Uterus (tissue), 4 donors: ENCODE measurements around the gene CPEB3. TPM values are rescaled to one million over a fixed set of nuclear protein-coding genes. Genes with fewer than 3 reads are reported as not detected.
A peak's percentile ranks its signal among the peaks of the same experiment; 100 is the strongest.

Experiments used
- DNase-seq, 2 donors: peaks; one replicate each; pipeline ENCODE4 v3.0.0-alpha.2; 2019 to 2020
- H3K27ac ChIP-seq, 2 donors: fragments of 200-600 bp; sonication (generic); 1 replicate in 1 of 2; 2 replicates in 1 of 2; pipeline ENCODE4 v1.5.1; 2016 to 2018
- H3K27me3 ChIP-seq, 2 donors: fragments of 200-600 bp; sonication (generic); one replicate each; pipeline ENCODE4 v1.5.1; 2018 to 2019; ENCODE audit warnings: control low read depth in 1 of 2
- H3K36me3 ChIP-seq, 2 donors: fragments of 200-600 bp; sonication (generic); one replicate each; pipeline ENCODE4 v1.5.1; 2019; ENCODE audit warnings: control low read depth in 1 of 2
- H3K4me1 ChIP-seq, 2 donors: fragments of 200-600 bp; sonication (generic); one replicate each; pipeline ENCODE4 v1.5.1; 2018 to 2019; ENCODE audit warnings: control low read depth in 1 of 2
- H3K4me3 ChIP-seq, 2 donors: fragments of 200-600 bp; sonication (generic); 1 replicate in 1 of 2; 2 replicates in 1 of 2; pipeline ENCODE4 v1.5.1; 2018 to 2019; ENCODE audit warnings: mild to moderate bottlenecking in 1 of 2
- H3K9me3 ChIP-seq, 2 donors: fragments of 200-600 bp; sonication (generic); one replicate each; pipeline ENCODE4 v1.5.1; 2019; ENCODE audit warnings: control low read depth in 1 of 2
- CTCF ChIP-seq, 4 experiments: fragments of 200-600 bp in 2 of 4; fragments of 450-650 bp in 2 of 4; sonication (generic) in 2 of 4; IDR thresholded peaks; one replicate each; pipeline ENCODE4 v1.5.1; 2016 to 2019; ENCODE audit warnings: antibody characterized with exemption in 4 of 4, mild to moderate bottlenecking in 2 of 4, moderate library complexity in 1 of 4
- POLR2A ChIP-seq, 2 donors: fragments of 450-650 bp; IDR thresholded peaks; one replicate each; pipeline ENCODE4 v1.6.1; 2016; ENCODE audit warnings: antibody characterized with exemption in 2 of 2, mild to moderate bottlenecking in 1 of 2, moderate library complexity in 1 of 2
- intact Hi-C: fragments of 100-400 bp; cut with DNase I; formaldehyde crosslinking; loops from one replicate; pipeline ENCODE4 v1.15.1; 2023; ENCODE audit warnings: low total_unique reads
- total RNA-seq, 4 donors: library from RNA; depleted of rRNA in 3 of 4; stranded (reverse); fragments of >200 nt in 3 of 4; gene quantifications; one replicate each; pipeline versions ENCODE4 v1.1.0 to v1.2.4, GENCODE V29; 2014 to 2023
- donor health status: DM: yes; HTN: yes; CAD: no.

The CPEB3 gene
- total RNA-seq, 4 donors from 2014 or later = 2.6 to 5.4 (median 3.7) TPM

- intact Hi-C loops = no loop called here
- H3K4me3 ChIP-seq = no peak overlapping the region
- no peaks in the 10 kb centered on the region for H3K4me1 ChIP-seq
- TF ChIP-seq POLR2A (IDR thresholded peaks at IDR 0.05) (no peak), CTCF (IDR thresholded peaks at IDR 0.05) (no peak)
- no peaks in the 10 kb centered on the region for H3K36me3 ChIP-seq
- no peaks in the 10 kb centered on the region for H3K9me3 ChIP-seq
- no peaks in the 10 kb centered on the region for H3K27me3 ChIP-seq
- DNase-seq = no peak
- H3K27ac ChIP-seq = no peak overlapping the region
Measured at GRCh38 chr10:92303096-92303495, 12.2 kb upstream of the CPEB3 start.

GRCh38 chr10:92298487-92298886 lies 7.6 kb upstream of the CPEB3 start:
- Histone ChIP-seq H3K27me3 (no peaks in the 10 kb centered on the region), H3K36me3 (no peaks in the 10 kb centered on the region), H3K9me3 (no peaks in the 10 kb centered on the region), H3K4me1 (peaks cover 0 to 3% of the 10 kb centered on the region in 2 donors), H3K4me3 (no peak overlapping the region), H3K27ac (no peak overlapping the region)
- intact Hi-C loops = no loop called here
- no peak for DNase-seq
- TF ChIP-seq POLR2A (IDR thresholded peaks at IDR 0.05) (no peak), CTCF (IDR thresholded peaks at IDR 0.05) (no peak)

- peak; percentile 44 to 49 for DNase-seq
- no peaks in the 10 kb centered on the region for H3K36me3 ChIP-seq
- intact Hi-C loops = no loop called here
- no peaks in the 10 kb centered on the region for H3K9me3 ChIP-seq
- peak overlapping the region; percentile 91 to 95 for H3K27ac ChIP-seq
- no peaks in the 10 kb centered on the region for H3K27me3 ChIP-seq
- H3K4me3 ChIP-seq = peak overlapping the region; percentile 92 to 94
- TF ChIP-seq CTCF (IDR thresholded peaks at IDR 0.05) (peak in 3 of 4 experiments; percentile 13 to 29 (median 21)), POLR2A (IDR thresholded peaks at IDR 0.05) (no peak)
- peaks cover 0 to 9% of the 10 kb centered on the region in 2 donors for H3K4me1 ChIP-seq
Measured at GRCh38 chr10:92291921-92292845, 1.3 kb upstream of the CPEB3 start.

GRCh38 chr10:92291616-92291865 lies 663 bp upstream of the CPEB3 start:
- intact Hi-C loops = no loop called here
- DNase-seq = peak in 1 of 2 donors; percentile 19
- no peaks in the 10 kb centered on the region for H3K36me3 ChIP-seq

More at GRCh38 chr10:92291616-92291865, 663 bp upstream of the CPEB3 start:
- Histone ChIP-seq H3K4me3 (peak overlapping the region; percentile 92 to 94), H3K27ac (peak overlapping the region; percentile 91 to 95), H3K27me3 (no peaks in the 10 kb centered on the region), H3K4me1 (peaks cover 0 to 9% of the 10 kb centered on the region in 2 donors), H3K9me3 (no peaks in the 10 kb centered on the region)
- no peak for TF ChIP-seq CTCF (IDR thresholded peaks at IDR 0.05)
- TF ChIP-seq POLR2A (IDR thresholded peaks at IDR 0.05) = no peak
